Measurements from ENCODE around the gene ZNF385B.
"Not testable (repeated sequence)": the region's sequence is repeated elsewhere in the genome, so short reads cannot be mapped to it uniquely, and the experiment has no call there.

DNA sequence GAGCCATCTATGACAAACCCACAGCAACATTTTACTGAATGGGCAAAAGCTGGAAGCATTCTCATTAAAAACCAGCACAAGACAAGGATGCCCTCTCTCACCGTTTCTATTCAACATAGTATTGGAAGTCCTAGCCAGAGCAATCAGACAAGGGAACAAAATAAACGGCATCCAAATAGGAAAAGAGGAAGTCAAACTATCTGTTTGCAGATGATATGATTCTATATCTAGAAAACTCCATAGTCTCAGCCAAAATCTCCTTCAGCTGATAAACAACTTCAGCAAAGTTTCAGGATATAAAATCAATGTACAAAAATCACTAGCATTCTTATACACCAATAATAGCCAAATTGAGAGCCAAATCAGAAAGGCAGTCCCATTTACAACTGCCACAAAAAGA, 79.1 kb downstream of the ZNF385B start:
- TF ChIP-seq, protein P1, sequence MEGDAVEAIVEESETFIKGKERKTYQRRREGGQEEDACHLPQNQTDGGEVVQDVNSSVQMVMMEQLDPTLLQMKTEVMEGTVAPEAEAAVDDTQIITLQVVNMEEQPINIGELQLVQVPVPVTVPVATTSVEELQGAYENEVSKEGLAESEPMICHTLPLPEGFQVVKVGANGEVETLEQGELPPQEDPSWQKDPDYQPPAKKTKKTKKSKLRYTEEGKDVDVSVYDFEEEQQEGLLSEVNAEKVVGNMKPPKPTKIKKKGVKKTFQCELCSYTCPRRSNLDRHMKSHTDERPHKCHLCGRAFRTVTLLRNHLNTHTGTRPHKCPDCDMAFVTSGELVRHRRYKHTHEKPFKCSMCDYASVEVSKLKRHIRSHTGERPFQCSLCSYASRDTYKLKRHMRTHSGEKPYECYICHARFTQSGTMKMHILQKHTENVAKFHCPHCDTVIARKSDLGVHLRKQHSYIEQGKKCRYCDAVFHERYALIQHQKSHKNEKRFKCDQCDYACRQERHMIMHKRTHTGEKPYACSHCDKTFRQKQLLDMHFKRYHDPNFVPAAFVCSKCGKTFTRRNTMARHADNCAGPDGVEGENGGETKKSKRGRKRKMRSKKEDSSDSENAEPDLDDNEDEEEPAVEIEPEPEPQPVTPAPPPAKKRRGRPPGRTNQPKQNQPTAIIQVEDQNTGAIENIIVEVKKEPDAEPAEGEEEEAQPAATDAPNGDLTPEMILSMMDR (IDR thresholded peaks at IDR 0.05; ENCODE audit: borderline replicate concordance, extremely low read depth, low read length, poor library complexity, severe bottlenecking) = not testable (repeated sequence)
- TF ChIP-seq EZH2 (IDR thresholded peaks at IDR 0.05; ENCODE audit: borderline replicate concordance, low read depth, low read length, severe bottlenecking) = not testable (repeated sequence)

All from DND-41 (cell line).